Central memory CD4-positive, alpha-beta T cell (primary cell): ENCODE data around the gene MPPED1.

ENCODE experiments used
- DNase-seq: peaks from one replicate; pipeline ENCODE4 v3.0.0; 2022
- total RNA-seq, 3 experiments: gene quantifications; one replicate each; lab custom pipeline; 2026; lab: John Stamatoyannopoulos, UW

Gene MPPED1
- 0 reads per million in 3 experiments for total RNA-seq

DNA sequence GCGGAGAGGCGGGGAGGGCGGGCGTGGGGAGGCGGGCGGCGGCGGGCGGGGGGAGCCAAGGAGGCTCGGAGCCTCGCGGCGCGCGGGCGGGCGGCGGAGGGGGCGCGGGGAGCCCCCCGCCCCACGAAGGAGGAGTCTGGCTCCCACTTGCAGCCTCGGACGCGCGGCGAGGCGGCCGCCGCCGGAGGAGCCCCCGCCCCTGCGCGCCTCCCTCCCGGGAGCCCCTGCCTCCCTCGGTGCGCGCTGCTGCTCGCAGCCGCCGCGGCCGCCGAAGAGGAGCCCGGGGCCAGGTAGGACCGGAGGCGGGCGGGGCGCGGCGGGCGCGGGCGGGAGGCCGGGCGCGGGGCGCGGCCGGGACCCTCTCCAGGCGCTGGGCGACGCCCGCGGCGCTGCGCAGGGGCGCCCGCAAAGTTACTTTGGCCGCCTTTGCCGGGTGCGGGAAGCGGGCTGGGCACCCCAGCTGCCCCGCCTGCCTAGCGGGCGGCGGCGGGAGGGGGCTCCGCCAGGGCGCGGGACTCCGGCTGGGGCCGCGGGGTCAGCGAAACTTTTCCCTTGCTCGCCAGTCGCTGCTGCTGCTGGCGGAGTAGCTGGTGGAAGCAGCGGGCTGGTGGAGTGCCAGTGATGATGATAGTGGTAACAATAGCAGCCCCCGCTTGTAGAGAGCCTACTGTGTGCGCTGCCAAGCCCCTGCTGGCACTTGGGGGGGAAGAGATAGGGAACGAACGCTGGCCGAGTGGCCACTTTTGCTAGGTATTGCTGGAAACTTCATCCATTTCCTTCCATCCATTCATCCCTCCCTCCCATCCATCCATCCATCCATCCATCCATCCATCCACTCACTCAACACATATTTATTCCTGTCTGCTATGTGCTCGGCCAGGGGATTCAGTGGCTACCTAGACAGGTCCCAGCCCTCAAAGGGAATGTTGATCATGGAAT, at the start of gene MPPED1:
MPPED1 (plus strand) TSS at position 146 of the 939 bp plus-strand sequence. CDS start 12,972 bp downstream, outside the sequence.
- no peak for DNase-seq

GRCh38 chr22:43363315-43364168, 48.3 kb upstream of the MPPED1 start:
- no peak for DNase-seq

- no peak for DNase-seq
These were observed 47.7 kb upstream of the MPPED1 start for GRCh38 chr22:43364169-43364435.

DNA sequence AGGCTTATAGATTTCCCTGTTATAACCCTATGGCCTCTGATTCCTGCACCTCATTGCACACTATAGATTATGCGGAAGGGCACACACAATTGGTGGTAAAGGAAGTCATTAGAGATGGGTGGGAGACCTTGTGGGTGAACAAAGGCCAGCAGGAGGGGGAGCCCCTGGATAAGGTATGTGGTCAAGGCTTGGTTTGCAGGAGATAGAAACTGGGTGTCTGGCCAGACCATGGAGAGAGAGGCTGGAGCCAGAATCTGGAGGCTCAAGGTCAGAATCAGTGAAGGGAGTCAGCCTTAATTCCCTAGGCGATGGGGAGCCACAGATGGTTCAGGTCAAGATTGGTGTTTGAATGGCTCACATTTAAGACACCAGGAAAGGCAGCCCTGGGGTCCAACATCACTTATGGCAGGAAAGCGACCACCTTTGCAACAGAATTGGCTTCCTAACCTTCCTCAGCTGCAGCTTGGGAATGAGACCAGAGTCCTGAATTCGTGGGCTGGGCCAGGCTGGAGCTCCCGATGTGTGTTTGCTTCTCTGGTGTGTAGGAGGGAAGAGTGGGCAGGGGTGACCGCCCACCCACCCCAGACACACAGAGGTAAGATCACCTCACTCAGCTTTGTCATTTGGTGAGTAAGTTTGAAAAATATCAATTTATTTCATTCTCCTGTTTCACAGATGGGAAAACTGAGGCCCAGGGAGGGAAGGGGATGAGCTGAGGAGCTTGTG, 45.9 kb upstream of the MPPED1 start:
- DNase-seq = no peak

DNA sequence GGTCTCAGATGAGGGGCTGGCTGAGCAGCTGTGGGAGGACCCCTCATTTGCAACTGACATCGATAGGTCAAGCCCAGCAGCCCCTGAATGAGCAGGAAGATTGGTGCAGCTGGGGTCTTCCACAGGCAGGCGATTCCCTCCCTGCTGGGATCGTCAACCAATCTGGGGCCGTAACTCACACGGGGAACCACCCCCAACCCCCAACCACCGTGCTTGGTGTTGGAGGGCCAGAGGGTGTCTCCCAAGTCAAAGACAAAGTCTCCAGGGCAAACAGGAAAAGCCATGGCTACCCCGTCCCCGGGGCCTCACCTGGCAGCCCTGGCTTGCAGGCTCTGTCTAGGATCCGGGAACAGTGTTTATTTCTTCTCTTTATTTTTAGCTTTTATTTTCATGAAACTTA, 41.8 kb upstream of the MPPED1 start:
- DNase-seq = no peak

DNA sequence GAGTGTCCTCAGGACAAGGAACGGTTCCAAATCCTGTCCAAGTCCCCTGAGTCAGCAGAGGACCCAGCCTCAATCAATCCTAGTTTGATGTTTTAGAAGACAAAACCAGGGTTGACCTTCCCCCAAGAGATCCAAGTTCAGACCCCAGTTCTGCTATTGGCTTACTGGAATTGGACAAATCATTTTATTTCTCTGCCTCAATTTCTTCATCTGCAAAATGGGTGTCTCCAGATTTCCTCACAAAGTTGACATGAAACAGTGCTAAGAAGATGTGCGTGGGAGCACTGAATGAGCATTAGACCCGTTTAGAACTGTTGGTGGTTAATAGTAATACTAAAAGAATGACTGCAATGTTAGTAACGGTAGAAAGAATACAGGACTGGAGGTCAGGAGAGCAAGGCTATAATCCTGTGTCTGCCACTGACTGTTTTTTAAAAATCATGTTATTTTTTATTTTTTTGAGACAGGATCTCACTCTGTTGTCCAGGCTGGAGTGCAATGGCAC, 35.8 kb upstream of the MPPED1 start:
- DNase-seq = no peak

DNA sequence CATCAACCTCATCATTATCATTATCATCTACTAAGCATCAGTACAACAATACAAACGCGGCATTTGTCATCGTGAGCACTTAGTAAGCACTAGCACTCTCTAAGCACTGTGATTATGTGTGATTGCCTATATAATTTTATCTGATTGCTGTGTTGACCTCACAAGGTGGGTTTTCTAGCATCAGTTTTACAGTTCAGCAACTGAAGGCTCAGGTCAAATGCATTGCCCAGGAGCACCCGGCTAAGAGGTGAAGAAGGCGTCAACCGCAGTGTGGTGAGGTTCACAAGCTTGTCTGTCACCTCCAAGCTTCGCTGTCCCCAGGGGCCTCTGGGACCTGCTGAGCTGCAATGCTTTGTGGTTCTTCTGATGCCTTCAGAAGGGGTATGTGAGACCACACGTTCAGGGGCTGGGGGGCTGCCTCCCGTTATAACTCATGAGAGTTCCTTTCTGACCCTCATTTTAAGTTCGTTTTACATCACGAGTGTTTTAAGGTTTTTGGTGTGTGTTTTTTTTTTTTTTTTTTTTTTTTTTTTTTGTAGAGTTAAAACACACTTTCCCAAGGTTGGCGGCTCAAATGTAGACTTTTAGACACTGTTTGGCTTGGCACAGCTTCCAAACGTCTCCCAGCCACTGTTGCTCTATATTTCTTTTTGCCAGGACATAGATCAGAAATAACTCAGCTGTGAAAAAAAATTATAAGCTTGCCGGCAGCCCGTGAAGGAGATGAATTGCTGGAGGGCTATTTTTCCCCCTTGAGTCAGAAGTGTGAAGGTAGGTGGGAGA, 34.9 kb upstream of the MPPED1 start:
- DNase-seq = peak; percentile 12

DNA sequence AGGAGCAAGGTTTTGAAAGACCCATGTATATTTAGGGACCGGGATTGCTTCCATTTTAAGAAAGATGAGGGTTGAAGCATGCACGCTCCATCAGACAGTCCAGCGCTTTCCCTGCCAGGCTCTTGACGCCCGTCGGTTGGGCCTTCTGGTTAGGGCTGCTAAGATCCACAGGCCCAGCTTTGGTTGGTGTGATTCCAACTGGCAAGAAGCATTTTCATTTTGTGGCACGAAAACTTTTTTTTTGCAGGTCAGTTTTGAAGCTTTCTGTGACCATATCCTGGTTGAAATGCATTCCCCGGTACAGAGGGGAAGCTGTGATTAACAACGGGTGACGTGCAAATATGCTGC, 34.3 kb upstream of the MPPED1 start:
- no peak for DNase-seq

- DNase-seq = no peak
These were observed 33.7 kb upstream of the MPPED1 start for GRCh38 chr22:43377896-43378704.

DNA sequence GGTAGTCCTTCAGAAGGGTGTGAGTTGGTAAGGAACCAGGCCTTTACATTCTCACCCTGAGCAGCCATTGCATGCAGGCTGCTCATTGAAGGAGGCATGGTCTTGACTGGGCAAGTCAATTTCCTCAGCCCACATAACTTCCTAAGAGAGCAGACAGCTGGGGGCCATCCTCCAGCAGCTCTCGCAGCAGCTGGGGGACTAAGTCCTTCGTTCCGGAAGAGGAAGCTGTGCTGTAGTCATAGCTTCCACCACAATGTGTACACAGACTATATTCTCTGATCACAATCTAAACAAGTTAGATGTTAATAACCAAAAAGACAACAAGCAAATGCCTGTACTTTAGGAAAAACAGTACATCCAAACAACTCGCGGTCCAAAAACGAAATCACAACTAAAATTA, 30.1 kb upstream of the MPPED1 start:
- peak; percentile 17 for DNase-seq

DNA sequence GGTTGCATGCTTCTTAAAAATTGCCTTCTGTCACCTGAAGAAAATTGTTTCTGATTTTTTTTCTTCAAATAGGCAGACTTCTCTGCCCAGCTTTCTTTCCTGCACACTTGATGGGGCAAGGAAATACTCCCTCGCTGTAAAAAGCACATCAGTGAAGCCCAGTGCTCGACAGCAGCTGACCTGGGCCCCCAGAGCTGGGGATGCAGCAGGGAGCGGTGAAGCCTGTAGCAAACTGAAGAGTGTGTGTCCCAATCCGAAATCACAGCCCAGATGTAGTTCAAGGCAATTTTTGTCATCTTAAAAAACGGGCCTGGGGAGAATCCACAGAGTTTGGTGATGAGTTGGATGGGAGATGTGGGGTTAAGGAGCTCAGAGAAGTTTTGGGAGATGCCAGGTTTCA, 27.0 kb upstream of the MPPED1 start:
- DNase-seq = no peak

GRCh38 chr22:43385770-43386641, 25.8 kb upstream of the MPPED1 start:
- DNase-seq = peak; percentile 61

- DNase-seq = no peak
These were observed 24.0 kb upstream of the MPPED1 start for GRCh38 chr22:43387815-43388214.

DNA sequence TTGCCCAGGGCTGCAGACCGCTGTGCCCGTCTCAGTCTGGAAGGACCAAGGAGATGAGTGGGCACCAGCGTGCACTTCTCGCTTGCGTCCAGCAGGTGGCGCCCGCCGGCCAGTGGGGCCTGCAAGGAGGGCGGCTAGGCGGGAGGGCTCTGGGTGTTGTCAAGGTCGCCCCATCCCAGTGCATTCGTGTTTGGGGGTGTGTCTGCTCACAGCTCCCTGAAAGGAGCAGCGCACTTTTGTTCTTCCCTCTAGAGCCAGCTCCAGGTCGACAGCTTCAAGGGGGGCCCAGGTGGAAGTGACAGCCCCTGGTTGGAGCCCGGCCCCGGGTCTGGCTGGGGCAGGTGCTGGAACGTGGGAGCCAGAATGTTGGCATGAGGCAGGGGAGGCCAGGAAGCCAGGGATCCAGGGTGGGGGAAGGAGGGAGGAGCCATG, 23.4 kb upstream of the MPPED1 start:
- DNase-seq = peak; percentile 47

GRCh38 chr22:43389227-43389836, 22.5 kb upstream of the MPPED1 start:
- no peak for DNase-seq

GRCh38 chr22:43390166-43390565, 21.6 kb upstream of the MPPED1 start:
- no peak for DNase-seq

GRCh38 chr22:43390872-43391271, 20.9 kb upstream of the MPPED1 start:
- DNase-seq = no peak

DNA sequence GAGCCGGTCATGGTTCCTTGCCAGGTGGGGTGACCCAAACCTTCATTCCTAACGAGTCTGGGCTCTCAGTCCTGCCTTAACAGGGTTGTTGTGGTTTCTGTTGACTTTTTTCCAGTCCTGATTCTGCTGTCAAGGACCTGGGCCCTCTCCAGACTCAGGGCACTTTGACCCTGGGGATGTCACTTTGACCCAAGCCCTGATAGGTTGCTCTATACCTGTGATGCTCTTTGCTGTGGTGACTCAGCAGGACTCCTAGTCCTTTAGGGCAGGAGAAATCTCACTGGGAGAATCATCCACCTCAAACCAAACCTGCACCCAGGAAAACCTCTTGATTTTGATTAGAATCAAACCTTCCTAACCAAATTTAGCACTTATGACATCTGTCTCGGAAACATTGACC, 20.5 kb upstream of the MPPED1 start:
- DNase-seq = no peak

GRCh38 chr22:43392385-43392989, 19.3 kb upstream of the MPPED1 start:
- no peak for DNase-seq
